T-cell (primary cell): ENCODE results near the gene PARP14. TPM values are rescaled to one million over a fixed set of nuclear protein-coding genes. Genes with fewer than 3 reads are reported as not detected.
"Not testable (repeated sequence)": the region's sequence is repeated elsewhere in the genome, so short reads cannot be mapped to it uniquely, and the experiment has no call there.

Experiments
- ATAC-seq, 4 experiments: fragments of 200-7000 bp in 3 of 4; fragments of 150-1000 bp in 1 of 4; cut with Tn5 transposase; replicated peaks in 1 of 4; 1 replicate in 3 of 4; 2 replicates in 1 of 4; pipeline ENCODE4 v1.10.0; 2021; ENCODE audit warnings: moderate library complexity in 3 of 4, mild to moderate bottlenecking in 2 of 4, moderate number of reproducible peaks in 1 of 4
- CTCF ChIA-PET, 2 donors: fragments of 300-600 bp; sonication (Branson Sonifier 250); formaldehyde crosslinking; loops; one replicate each; lab custom pipeline; 2022; ENCODE audit warnings: antibody characterized with exemption in 2 of 2; lab: Charles Lee
- POLR2A ChIA-PET, 2 donors: fragments of 300-600 bp; sonication (Branson Sonifier 250); formaldehyde crosslinking; loops; one replicate each; lab custom pipeline; 2022; ENCODE audit warnings: antibody characterized with exemption in 2 of 2; lab: Charles Lee
- DNase-seq, 35 experiments: peaks; one replicate each; pipeline versions ENCODE4 v3.0.0 to v3.0.0-alpha.2; 2013 to 2023
- H3K27ac ChIP-seq: one replicate; pipeline ENCODE4 v1.5.1; 2013; ENCODE audit warnings: low read length
- H3K27me3 ChIP-seq, 2 experiments: replicated peaks in 1 of 2; 1 replicate in 1 of 2; 2 replicates in 1 of 2; pipeline versions ENCODE4 v1.6.1 to v1.7.0; 2013; ENCODE audit warnings: low read length in 1 of 2, mixed read lengths in 1 of 2; ENCODE audit not compliant: control insufficient read depth in 2 of 2, insufficient read depth in 2 of 2; ENCODE audit errors: extremely low read depth in 1 of 2
- H3K36me3 ChIP-seq, 2 donors: 1 replicate in 1 of 2; 2 replicates in 1 of 2; pipeline versions ENCODE4 v1.6.1 to v1.7.0; 2013; ENCODE audit warnings: low read length in 1 of 2; ENCODE audit not compliant: control insufficient read depth in 2 of 2, insufficient read depth in 1 of 2; ENCODE audit errors: extremely low read depth in 1 of 2
- H3K4me1 ChIP-seq, 2 experiments: 1 replicate in 1 of 2; 2 replicates in 1 of 2; pipeline versions ENCODE4 v1.6.1 to v1.7.0; 2013; ENCODE audit warnings: low read length in 2 of 2, mixed read lengths in 1 of 2; ENCODE audit not compliant: insufficient read depth in 2 of 2, control insufficient read depth in 1 of 2; ENCODE audit errors: extremely low read depth in 1 of 2
- H3K4me3 ChIP-seq, 2 donors: 1 replicate in 1 of 2; 2 replicates in 1 of 2; pipeline versions ENCODE4 v1.5.1 to v1.7.0; 2013; ENCODE audit warnings: mild to moderate bottlenecking in 2 of 2, low read length in 1 of 2, moderate library complexity in 1 of 2; ENCODE audit not compliant: control insufficient read depth in 1 of 2; ENCODE audit errors: extremely low read depth in 1 of 2
- H3K9me3 ChIP-seq: 2 replicates; pipeline ENCODE4 v1.7.0; 2013
- H3K27ac Mint-ChIP-seq, 2 donors: one replicate each; pipeline ENCODE4 v1.8.0; 2020 to 2021; ENCODE audit warnings: mild to moderate bottlenecking in 2 of 2, mixed read lengths in 2 of 2
- H3K27me3 Mint-ChIP-seq, 2 donors: one replicate each; pipeline ENCODE4 v1.8.0; 2021 to 2022; ENCODE audit warnings: mixed read lengths in 2 of 2
- H3K36me3 Mint-ChIP-seq: one replicate; pipeline ENCODE4 v1.8.0; 2021; ENCODE audit warnings: mixed read lengths
- H3K4me1 Mint-ChIP-seq, 3 donors: one replicate each; pipeline ENCODE4 v1.8.0; 2020 to 2022; ENCODE audit warnings: mixed read lengths in 3 of 3, mild to moderate bottlenecking in 1 of 3
- H3K4me3 Mint-ChIP-seq, 3 donors: one replicate each; pipeline ENCODE4 v1.8.0; 2020 to 2022; ENCODE audit warnings: mild to moderate bottlenecking in 3 of 3, mixed read lengths in 3 of 3, moderate library complexity in 3 of 3
- H3K9me3 Mint-ChIP-seq, 3 donors: one replicate each; pipeline ENCODE4 v1.8.0; 2020 to 2022; ENCODE audit warnings: mixed read lengths in 3 of 3
- WGBS: methylation state at CpG from one replicate; pipeline ENCODE4 v1.1.5; 2013; ENCODE audit warnings: missing lambda C conversion rate; ENCODE audit not compliant: insufficient coverage; 5-methylcytosine and 5-hydroxymethylcytosine counted together
- total RNA-seq, 35 experiments: library from RNA in 6 of 35; stranded (reverse) in 6 of 35; fragments of 120-200 nt in 1 of 35; gene quantifications; one replicate each; pipeline versions ENCODE4 v1.2.1 to v1.2.4 and lab custom pipeline; 2013 to 2026

The PARP14 gene
- total RNA-seq, 5 donors from 2014 or later (not counting 1 experiment from before 2014, with no cell fraction given): 46.9 to 70.2 (median 47.9) TPM

- CTCF ChIA-PET: interaction anchor here (0.6 to 1.6 kb wide), 4 partner anchors 33 to 81 kb away, joined by 3 to 8 read pairs (median 4); no protein-coding TSS in a partner anchor
These were observed 34.3 kb upstream of the PARP14 start for GRCh38 chr3:122646146-122646988.

GRCh38 chr3:122651233-122651907, 29.3 kb upstream of the PARP14 start:
- Mint-ChIP-seq H3K4me1 (peaks cover 0 to 11% (median 11%) of the 10 kb centered on the region in 3 donors), H3K27me3 (peaks cover 5 to 10% of the 10 kb centered on the region in 2 donors)
- H3K4me1 ChIP-seq, H3K4me3 ChIP-seq, H3K9me3 Mint-ChIP-seq, H3K4me3 Mint-ChIP-seq, POLR2A ChIA-PET, H3K36me3 ChIP-seq, H3K36me3 Mint-ChIP-seq, H3K27ac Mint-ChIP-seq, ATAC-seq, H3K9me3 ChIP-seq, H3K27me3 ChIP-seq, H3K27ac ChIP-seq: not testable (repeated sequence)
- DNase-seq: peak in 1 of 35 experiments; percentile 9
- WGBS: 75% methylated on average over 8 of the region's 11 CpGs
- CTCF ChIA-PET: interaction anchor here in 1 of 2 donors (0.6 kb wide), 1 partner anchor 32 kb away, joined by 3 read pairs; no protein-coding TSS in a partner anchor

More at GRCh38 chr3:122646146-122646988, 34.3 kb upstream of the PARP14 start:
- peaks cover 0 to 4% of the 10 kb centered on the region in 2 experiments for H3K27me3 ChIP-seq
- peak overlapping the region in 1 of 2 donors; percentile 44 for H3K4me3 ChIP-seq
- 86% methylated on average over 1 of the region's 5 CpGs for WGBS
- POLR2A ChIA-PET: interaction anchor here (0.5 to 1.0 kb wide), 3 partner anchors 10 to 111 kb away, joined by 3 read pairs; no protein-coding TSS in a partner anchor
- ATAC-seq (peak in 1 of 4 experiments; percentile 83), DNase-seq (no peak)
- Mint-ChIP-seq H3K27me3 (peaks cover 0 to 10% of the 10 kb centered on the region in 2 donors), H3K9me3 (no peaks in the 10 kb centered on the region), H3K36me3 (peaks cover 2% of the 10 kb centered on the region), H3K27ac (peak overlapping the region in 1 of 2 donors; percentile 93), H3K4me3 (peak overlapping the region in 2 of 3 donors; percentile 75 to 81), H3K4me1 (peaks cover 7 to 49% (median 46%) of the 10 kb centered on the region in 3 donors)
- H3K36me3 ChIP-seq: no peaks in the 10 kb centered on the region
- peak overlapping the region; percentile 91 for H3K27ac ChIP-seq
- no peaks in the 10 kb centered on the region for H3K9me3 ChIP-seq
- H3K4me1 ChIP-seq: no peaks in the 10 kb centered on the region

GRCh38 chr3:122651962-122652361, 28.7 kb upstream of the PARP14 start:
- H3K27ac Mint-ChIP-seq, H3K36me3 ChIP-seq, H3K9me3 Mint-ChIP-seq, H3K36me3 Mint-ChIP-seq, H3K27me3 ChIP-seq, ATAC-seq, H3K4me1 Mint-ChIP-seq, POLR2A ChIA-PET, H3K4me3 Mint-ChIP-seq, H3K4me1 ChIP-seq, H3K9me3 ChIP-seq, H3K4me3 ChIP-seq, DNase-seq, H3K27ac ChIP-seq: not testable (repeated sequence)
- CTCF ChIA-PET: interaction anchor here in 1 of 2 donors (0.6 kb wide), 1 partner anchor 31 kb away, joined by 3 read pairs; no protein-coding TSS in a partner anchor
- 93% methylated on average over 3 of the region's 6 CpGs for WGBS
- peaks cover 5 to 10% of the 10 kb centered on the region in 2 donors for H3K27me3 Mint-ChIP-seq

GRCh38 chr3:122658336-122658735, 22.3 kb upstream of the PARP14 start:
- CTCF ChIA-PET, H3K9me3 ChIP-seq, DNase-seq, H3K4me1 Mint-ChIP-seq, H3K27me3 Mint-ChIP-seq, ATAC-seq, H3K4me3 ChIP-seq, H3K27me3 ChIP-seq, H3K27ac ChIP-seq, H3K4me3 Mint-ChIP-seq, H3K4me1 ChIP-seq, H3K36me3 Mint-ChIP-seq, H3K36me3 ChIP-seq, H3K27ac Mint-ChIP-seq, POLR2A ChIA-PET: not testable (repeated sequence)
- peaks cover 6 to 14% (median 7%) of the 10 kb centered on the region in 3 donors for H3K9me3 Mint-ChIP-seq
- no CpG with 5 or more reads among the region's 4 CpGs for WGBS

- H3K4me1 Mint-ChIP-seq: peaks cover 0 to 9% (median 8%) of the 10 kb centered on the region in 3 donors
- peaks cover 0 to 2% of the 10 kb centered on the region in 2 donors for H3K27me3 Mint-ChIP-seq
- no peaks in the 10 kb centered on the region for H3K27me3 ChIP-seq
- CTCF ChIA-PET: no interaction called here
- no peaks in the 10 kb centered on the region for H3K36me3 Mint-ChIP-seq
- no peak overlapping the region for H3K27ac ChIP-seq
- peaks cover 0 to 5% of the 10 kb centered on the region in 2 experiments for H3K4me1 ChIP-seq
- no peak for DNase-seq
- 95% methylated on average over 4 of the region's 14 CpGs for WGBS
- H3K4me3 Mint-ChIP-seq: no peak overlapping the region
- no peaks in the 10 kb centered on the region for H3K36me3 ChIP-seq
- H3K4me3 ChIP-seq: no peak overlapping the region
- H3K9me3 ChIP-seq: no peaks in the 10 kb centered on the region
- POLR2A ChIA-PET: interaction anchor here in 1 of 2 donors (1.0 kb wide), 1 partner anchor 86 kb away, joined by 4 read pairs; no protein-coding TSS in a partner anchor
- peaks cover 6 to 14% (median 7%) of the 10 kb centered on the region in 3 donors for H3K9me3 Mint-ChIP-seq
- no peak overlapping the region for H3K27ac Mint-ChIP-seq
- ATAC-seq: no peak
These were observed 20.2 kb upstream of the PARP14 start for GRCh38 chr3:122660297-122660974.

GRCh38 chr3:122661633-122662032, 19.0 kb upstream of the PARP14 start:
- no peak for ATAC-seq
- no peak for DNase-seq
- H3K9me3 Mint-ChIP-seq: peaks cover 6 to 14% (median 7%) of the 10 kb centered on the region in 3 donors

More at GRCh38 chr3:122661633-122662032, 19.0 kb upstream of the PARP14 start:
- CTCF ChIA-PET: no interaction called here
- no peak overlapping the region for H3K27ac Mint-ChIP-seq
- no peak overlapping the region for H3K4me3 Mint-ChIP-seq
- WGBS: 49% methylated on average over 6 of the region's 13 CpGs
- H3K27me3 Mint-ChIP-seq: peaks cover 0 to 2% of the 10 kb centered on the region in 2 donors
- Histone ChIP-seq H3K4me1 (peaks cover 0 to 5% of the 10 kb centered on the region in 2 experiments), H3K27ac (no peak overlapping the region), H3K9me3 (no peaks in the 10 kb centered on the region), H3K27me3 (no peaks in the 10 kb centered on the region), H3K36me3 (no peaks in the 10 kb centered on the region), H3K4me3 (no peak overlapping the region)
- peaks cover 0 to 9% (median 8%) of the 10 kb centered on the region in 3 donors for H3K4me1 Mint-ChIP-seq
- H3K36me3 Mint-ChIP-seq: no peaks in the 10 kb centered on the region
- POLR2A ChIA-PET: no interaction called here
